ENCODE measurements around the gene NT5C.

DNA sequence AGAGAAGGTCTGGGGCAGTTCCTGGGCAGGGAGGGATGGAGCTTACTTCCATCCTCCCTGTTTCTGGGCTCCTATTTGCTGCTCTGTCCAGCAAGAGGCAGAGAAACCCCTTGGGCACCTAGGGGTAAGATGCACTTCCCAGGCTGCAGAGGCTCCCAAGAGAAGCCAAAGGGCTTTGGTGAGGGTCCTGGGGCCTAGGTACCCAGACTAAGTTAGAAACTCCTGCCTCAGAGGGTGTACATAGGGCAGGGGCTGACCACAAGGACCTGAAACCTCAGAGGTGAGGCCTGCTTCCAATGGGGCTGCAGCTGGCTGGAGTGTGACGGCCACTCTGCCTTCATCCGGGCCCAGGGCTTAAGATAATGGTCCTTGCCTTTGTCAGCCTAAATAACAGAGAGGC, 23.3 kb downstream of the NT5C start:
- TF ChIP-seq YY1 (IDR thresholded peaks at IDR 0.05; ENCODE audit: insufficient read depth, insufficient read length) (no peak), SUZ12 (IDR thresholded peaks at IDR 0.05; ENCODE audit: extremely low read depth, insufficient read depth, insufficient read length) (no peak)

All from NT2/D1 (cell line).